Stimulated activated CD8-positive, alpha-beta memory T cell treated with anti-CD3 and anti-CD28 coated beads, Interleukin-2, amount 100 ng/mL, for 48 hours (primary cell): ENCODE measurements around the gene EEF1G.

Experiments
- DNase-seq, 2 donors: peaks; one replicate each; pipeline ENCODE4 v3.0.0-alpha.2; 2020; ENCODE audit warnings: low read depth in 2 of 2

The EEF1G gene

DNA sequence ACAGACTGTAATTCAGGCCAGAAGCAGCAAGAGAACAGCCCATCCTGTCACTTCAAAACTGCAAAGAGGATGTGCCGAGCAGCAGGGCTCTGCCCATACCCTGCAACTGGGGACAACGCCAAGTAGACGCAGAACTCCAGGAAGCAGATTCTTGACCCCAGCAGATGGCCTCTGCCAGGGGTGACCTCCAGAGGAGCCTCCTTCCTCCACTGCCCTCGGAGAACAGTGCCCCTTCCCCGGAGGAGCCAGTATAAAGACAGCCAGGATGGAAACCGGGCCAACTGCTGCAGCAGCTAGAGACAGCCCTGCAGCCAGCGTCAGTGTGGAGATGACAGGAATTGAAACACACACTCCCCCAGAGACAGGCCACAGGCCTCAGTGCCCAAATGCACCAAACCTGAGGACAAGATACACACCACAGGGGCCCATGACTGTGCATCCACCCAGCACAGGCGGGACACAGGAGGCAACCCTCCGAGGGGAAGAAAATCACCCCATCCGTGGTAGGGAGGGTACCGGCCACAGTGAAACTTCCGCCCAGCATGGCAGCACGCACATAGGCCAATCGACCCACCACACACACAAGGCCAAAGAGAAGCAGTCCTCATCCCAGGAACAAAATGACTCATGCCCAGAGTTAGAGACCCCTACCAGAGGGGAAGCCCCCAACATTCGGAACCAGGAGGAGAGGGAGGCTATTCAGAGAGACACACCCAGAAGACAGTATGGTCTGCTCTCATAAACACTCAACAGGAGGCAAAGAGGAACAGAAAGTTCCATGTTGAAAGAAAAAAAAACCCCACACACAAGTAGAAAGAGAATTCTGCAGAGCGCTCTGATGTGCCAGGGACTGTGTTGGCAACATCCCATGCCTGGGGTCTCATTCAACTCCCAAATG, 32.6 kb downstream of the EEF1G start:
- DNase-seq = no peak

DNA sequence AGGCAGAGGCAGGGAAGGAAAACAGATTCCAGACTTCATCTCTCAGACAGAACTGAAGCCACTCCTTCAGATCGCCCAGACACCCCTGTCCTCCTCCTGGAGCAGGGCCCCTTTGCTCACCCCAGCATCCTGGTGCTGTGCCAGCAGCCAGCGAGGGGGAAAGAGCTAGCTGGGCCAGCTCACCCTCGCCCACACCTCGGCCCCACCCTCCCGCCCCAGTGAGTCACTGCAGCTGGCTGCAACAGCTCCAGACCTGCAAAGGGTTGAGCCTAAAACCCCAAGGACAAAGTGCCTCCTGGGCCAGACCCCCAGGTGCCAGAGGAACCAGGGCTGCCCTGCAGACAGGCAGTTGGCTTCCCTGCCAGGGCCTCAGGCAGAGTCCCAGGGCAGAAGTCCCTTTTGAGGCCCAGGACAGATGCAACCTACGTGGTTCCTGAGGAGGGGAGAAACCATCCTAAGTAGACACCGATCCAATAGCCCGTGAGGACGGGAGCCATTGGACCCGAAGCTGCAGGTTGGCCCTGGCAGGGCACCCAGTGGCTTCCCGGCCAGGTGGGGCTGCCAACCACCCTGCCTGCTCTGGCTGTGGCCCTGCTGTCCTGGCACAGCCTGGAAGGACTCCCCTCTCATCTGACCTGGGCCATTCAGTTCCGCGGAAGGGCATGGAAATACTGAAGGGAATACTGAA, 34.3 kb downstream of the EEF1G start:
- DNase-seq = peak in 1 of 2 donors; percentile 57

DNA sequence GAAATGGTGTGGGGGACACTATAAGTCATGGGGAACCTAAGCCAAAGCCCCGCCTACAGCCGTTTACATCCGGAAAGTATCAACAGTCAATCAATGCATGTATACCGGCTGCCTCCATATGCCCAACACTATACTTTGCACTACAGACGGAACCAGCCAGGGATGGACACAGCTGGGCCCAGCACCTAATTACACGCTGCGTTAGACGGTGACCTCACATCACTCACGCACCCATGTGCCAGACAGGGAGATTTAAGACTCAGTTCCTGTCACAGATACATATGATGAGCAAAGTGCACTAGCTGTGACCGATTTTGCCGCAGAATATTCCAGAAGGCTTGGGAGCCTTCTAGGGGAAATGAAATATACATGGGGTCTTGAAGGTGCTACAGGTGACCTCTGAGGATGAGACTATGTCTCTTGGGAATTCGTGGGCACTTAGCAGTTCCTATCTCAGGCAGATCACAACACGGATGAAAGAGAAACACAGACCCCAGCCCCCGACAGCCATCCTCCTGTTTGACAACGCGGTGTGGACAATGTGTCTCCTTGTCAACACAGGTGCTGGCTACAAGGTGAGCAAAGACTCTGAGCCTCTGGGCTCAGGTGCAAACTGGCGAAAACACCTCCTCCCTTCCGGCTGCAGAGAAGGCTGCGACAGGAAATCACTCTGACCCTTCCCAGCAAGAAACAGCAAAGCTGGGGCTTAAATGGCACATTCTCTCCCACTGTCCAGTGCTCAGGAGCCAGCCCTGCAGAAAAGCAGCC, 35.0 kb downstream of the EEF1G start:
- no peak for DNase-seq

DNA sequence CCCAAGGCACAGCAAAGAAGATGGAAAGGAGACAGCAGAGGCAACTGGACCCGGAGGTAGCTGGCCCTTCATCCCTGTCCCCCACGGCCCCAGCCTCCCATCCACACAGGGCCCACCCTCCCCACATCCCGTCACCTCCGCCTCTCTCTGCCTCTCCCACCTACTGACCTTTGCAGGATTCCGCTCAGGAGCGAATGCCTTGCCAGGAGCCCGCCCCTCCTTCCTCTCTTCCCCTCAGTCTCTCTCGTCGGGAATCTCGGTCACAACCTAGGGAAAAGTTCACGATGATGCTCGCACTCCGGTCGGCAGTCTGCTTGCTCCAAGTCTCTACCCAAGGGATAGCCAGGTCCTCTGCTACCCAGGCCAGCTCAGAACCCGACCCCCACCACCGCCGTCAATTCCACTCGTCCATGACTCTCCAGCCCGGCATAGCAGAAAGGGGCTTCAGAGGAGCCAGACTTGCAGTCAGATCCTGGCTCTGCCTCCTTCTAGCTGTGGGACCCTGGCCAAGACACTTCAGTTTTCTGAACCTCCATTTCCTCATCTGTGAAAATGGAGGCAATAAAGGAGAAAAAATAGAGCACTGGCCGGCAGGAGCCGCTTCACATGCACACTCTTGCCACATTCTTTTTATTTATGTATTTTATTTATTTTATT, 37.3 kb downstream of the EEF1G start:
- DNase-seq = no peak

DNA sequence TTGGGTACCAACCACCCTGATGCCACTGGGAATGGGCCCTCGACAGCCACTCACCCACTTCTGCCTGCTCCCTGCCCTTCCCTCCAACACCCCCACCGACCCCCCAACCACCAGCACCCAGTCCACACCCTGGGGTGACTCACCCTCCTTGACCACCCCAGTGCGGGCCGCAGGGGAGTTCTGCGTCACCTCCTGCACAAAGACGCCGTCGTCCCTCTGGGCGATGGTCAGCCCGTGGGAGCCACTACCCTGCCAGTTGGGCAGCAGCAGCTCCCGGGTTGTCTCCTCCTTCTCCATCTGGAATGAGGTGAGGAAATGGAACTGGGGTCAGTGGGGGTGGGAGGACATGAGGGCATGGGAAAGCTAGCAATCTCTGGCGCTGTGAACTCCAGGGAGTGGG, 37.9 kb downstream of the EEF1G start:
- DNase-seq = no peak

DNA sequence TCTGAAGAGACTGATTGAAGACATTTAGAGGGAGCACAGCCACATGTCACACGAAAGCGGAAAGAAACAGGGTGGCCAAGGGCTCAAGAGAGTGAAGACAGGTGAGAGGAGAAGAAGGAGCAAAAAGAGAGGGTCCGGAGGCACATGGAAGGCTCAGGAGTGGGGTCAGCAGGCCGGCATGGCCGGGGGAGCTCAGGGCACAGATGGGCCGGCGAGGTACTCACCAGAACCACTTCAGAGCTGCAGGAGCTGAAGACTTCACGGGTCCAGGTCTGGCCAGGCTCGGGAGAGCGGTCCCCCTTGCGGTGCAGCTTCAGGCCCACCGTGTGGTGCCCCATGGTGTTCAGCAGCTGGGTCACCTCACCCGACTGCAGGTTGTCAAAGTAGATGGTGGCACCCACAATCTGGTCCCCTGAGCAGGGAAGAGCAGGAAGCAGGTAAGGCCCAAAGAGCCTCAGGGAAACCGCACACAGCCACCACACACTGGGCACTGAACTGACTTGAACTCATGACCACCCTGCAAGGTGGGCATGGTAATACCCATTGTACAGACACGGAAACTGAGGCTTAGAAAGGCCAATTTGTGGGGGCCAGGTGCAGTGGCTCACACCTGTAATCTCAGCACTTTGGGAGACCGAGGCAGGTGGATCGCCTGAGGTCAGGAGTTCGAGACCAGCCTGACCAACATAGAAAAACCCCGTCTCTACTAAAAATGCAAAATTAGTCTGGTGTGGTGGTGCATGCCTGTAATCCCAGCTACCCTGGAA, 38.7 kb downstream of the EEF1G start:
- DNase-seq = no peak

DNA sequence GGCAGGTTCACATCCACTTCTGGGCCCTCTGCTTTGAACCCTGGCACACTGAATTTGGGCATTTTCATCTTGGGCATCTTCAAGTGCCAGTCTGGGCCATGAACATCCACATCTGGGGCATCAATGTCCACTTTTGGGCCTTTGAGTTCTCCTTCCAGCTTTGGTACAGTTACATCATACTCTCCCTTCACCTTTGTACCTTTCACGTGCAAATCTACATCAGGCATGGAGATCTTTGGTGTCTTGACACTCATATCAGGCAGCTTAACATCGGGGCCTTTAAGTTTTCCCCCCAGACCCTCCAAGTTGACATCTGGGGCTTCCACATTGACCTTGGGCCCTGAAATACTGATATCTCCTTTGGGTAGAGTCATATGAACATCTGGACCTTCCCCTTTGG, 41.6 kb downstream of the EEF1G start:
- DNase-seq = no peak

DNA sequence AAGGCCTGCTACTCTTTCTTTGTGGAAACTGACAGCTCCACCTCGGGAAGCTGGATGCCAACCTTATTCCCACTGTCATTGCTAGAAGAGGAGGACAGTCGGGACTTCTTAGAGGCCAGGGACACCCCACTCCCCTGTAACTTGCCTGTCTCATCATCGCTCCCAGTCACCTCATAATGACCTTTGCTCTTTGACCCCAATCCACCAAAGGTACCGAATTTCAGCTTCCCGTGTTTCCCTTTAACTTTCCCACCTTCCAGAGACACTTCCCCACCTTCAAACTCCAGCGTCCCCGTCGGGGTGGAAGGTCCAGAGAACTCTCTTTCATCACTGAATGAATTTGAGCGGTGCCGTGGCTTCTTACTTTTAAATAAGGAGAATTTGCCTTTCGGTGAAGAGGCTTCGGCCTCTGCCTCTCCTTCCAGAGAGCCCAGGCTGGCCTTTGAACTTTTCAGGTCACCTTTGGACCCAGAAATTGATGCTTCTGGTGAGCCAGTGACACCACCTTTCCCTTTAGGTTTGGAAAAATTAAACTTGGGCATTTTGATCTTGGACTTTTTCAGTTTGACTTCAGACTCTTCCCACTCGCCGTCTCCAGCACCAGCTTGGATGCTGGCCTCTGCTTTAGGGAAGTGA, 56.8 kb downstream of the EEF1G start:
- DNase-seq = no peak

DNA sequence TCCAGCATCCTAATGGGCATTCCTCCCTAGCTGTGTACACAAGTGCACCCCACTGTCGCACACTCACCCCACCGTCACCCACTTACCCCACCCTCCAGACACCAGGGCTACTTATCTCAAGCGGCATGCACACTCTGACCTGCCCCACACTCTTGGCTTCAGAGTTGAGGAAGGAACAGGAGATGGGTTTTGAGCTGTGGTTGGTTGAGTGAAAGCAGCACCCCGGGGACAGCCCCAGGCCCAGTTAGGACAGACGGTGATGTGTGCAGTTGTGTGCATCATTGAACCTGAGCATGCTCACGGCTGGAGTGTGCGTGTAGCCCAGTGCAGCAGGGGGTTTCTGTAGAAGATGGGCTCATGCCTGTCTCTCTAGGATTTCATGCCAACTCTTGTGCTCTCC, 59.5 kb downstream of the EEF1G start:
- no peak for DNase-seq

DNA sequence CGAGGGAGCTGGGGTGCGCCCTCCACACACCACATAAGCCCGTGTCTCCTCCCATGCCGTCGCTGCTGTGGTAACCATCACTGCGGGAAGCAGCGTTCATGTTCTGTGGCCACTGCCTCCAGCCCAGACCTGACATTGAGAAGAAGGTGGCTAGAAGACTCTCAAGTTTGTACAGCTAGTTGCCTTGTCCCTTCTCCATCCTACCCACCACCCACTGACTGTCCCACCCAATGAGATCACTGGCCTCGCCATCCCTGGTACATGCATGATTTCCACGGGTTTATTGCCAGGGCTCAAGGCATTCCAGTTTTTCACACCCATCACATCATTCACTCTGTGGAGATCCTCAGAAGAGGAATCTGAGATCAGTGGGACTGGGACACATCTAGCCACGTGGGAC, 60.1 kb downstream of the EEF1G start:
- no peak for DNase-seq

DNA sequence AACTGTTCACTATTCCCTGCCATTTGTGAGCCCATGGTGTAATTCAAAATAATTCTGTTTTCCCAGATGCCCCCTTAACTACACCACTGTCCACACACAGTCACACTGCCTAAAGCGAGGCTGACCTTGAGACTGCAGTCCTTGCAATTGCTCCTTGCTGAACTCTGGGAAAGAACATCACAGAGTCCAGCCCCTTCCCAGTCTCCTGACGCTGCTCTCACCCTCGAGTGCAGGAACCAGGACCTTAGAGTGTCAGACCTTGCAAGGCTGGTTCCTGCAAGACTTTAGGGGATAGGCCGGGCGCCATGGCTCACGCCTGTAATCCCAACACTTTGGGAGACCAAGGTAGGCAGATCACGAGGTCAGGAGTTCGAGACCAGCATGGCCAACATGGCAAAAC, 60.7 kb downstream of the EEF1G start:
- no peak for DNase-seq
